Upper lobe of left lung (tissue), 6 donors: ENCODE measurements around the gene RNASE8. TPM values are rescaled to one million over a fixed set of nuclear protein-coding genes. Genes with fewer than 3 reads are reported as not detected.

Experiments used
- ATAC-seq, 2 donors: fragments of 200-7000 bp; cut with Tn5 transposase; one replicate each; pipeline ENCODE4 v1.9.1; 2022; ENCODE audit warnings: mild to moderate bottlenecking in 2 of 2, moderate library complexity in 2 of 2; ENCODE audit not compliant: low FRiP score in 2 of 2
- DNase-seq, 2 donors: peaks; one replicate each; pipeline ENCODE4 v3.0.0-alpha.2; 2019 to 2020
- H3K27ac ChIP-seq, 4 donors: fragments of 200-600 bp; sonication (generic); one replicate each; pipeline ENCODE4 v1.5.1; 2016 to 2019
- H3K27me3 ChIP-seq, 4 donors: fragments of 200-600 bp; sonication (generic); one replicate each; pipeline ENCODE4 v1.5.1; 2017 to 2019
- H3K36me3 ChIP-seq, 4 donors: fragments of 200-600 bp; sonication (generic); one replicate each; pipeline ENCODE4 v1.5.1; 2016 to 2019
- H3K4me1 ChIP-seq, 4 donors: fragments of 200-600 bp; sonication (generic); one replicate each; pipeline ENCODE4 v1.5.1; 2018 to 2019
- H3K4me3 ChIP-seq, 4 donors: fragments of 200-600 bp; sonication (generic); one replicate each; pipeline ENCODE4 v1.5.1; 2017 to 2019; ENCODE audit warnings: mild to moderate bottlenecking in 2 of 4, moderate library complexity in 1 of 4
- H3K9me3 ChIP-seq, 4 donors: fragments of 200-600 bp; sonication (generic); one replicate each; pipeline ENCODE4 v1.5.1; 2018 to 2019
- EP300 ChIP-seq, 4 donors: sonication (generic); formaldehyde crosslinking; IDR thresholded peaks; one replicate each; pipeline ENCODE4 v1.5.1; 2017; ENCODE audit warnings: antibody characterized with exemption in 4 of 4, control low read depth in 2 of 4
- POLR2A ChIP-seq, 4 donors: fragments of 450-650 bp; IDR thresholded peaks; one replicate each; pipeline ENCODE4 v1.5.1; 2016 to 2017; ENCODE audit warnings: antibody characterized with exemption in 4 of 4, mild to moderate bottlenecking in 2 of 4
- POLR2AphosphoS5 ChIP-seq, 2 donors: sonication (generic); formaldehyde crosslinking; IDR thresholded peaks; one replicate each; pipeline ENCODE4 v1.5.1; 2017; ENCODE audit warnings: antibody characterized with exemption in 2 of 2
- WGBS, 2 donors: methylation state at CpG; one replicate each; pipeline ENCODE4 v1.1.5; 2017 to 2018; 5-methylcytosine and 5-hydroxymethylcytosine counted together
- total RNA-seq, 6 donors: library from RNA; depleted of rRNA in 4 of 6; stranded (reverse); fragments of >200 nt in 4 of 6; gene quantifications; one replicate each; pipeline versions ENCODE4 v1.1.0 to v1.2.1, GENCODE V29; 2016 to 2021
- TF ChIP-seq, protein P1 (sequence below), 6 experiments: fragments of 450-650 bp in 4 of 6; fragments of 200-600 bp in 2 of 6; sonication (generic) in 2 of 6; IDR thresholded peaks; one replicate each; pipeline ENCODE4 v1.5.1; 2016 to 2019; ENCODE audit warnings: antibody characterized with exemption in 6 of 6
- donor health status: DM: no; HTN: no; CAD: no; lungs with moderate emphysema.
- donor health status: DM: no; HTN: yes; CAD: no; lungs with severe emphysema.

The RNASE8 gene
- total RNA-seq, 6 donors from 2014 or later: not detected

DNA sequence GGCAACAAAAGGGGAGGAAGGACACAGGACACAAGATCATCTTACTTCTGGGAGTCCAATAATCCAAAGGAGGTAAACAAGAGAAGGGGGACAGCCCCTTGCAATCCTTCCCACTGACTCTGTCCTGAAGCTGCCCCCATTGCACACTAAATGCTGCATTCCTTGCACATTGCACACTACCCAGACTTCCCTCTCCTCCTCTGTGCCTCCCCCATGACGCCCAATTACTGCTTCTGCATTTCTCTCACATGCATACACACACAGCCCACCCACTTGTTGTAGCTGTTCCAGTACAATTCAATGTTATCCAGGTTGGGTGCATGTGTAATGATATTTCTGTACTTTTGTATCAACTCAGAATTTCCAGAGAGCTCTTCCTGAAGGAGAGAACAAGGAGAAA, 38.3 kb upstream of the RNASE8 start:
- TF ChIP-seq, protein P1, sequence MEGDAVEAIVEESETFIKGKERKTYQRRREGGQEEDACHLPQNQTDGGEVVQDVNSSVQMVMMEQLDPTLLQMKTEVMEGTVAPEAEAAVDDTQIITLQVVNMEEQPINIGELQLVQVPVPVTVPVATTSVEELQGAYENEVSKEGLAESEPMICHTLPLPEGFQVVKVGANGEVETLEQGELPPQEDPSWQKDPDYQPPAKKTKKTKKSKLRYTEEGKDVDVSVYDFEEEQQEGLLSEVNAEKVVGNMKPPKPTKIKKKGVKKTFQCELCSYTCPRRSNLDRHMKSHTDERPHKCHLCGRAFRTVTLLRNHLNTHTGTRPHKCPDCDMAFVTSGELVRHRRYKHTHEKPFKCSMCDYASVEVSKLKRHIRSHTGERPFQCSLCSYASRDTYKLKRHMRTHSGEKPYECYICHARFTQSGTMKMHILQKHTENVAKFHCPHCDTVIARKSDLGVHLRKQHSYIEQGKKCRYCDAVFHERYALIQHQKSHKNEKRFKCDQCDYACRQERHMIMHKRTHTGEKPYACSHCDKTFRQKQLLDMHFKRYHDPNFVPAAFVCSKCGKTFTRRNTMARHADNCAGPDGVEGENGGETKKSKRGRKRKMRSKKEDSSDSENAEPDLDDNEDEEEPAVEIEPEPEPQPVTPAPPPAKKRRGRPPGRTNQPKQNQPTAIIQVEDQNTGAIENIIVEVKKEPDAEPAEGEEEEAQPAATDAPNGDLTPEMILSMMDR (IDR thresholded peaks at IDR 0.05): no peak
- TF ChIP-seq POLR2A (IDR thresholded peaks at IDR 0.05) (no peak), EP300 (IDR thresholded peaks at IDR 0.05) (no peak), POLR2AphosphoS5 (IDR thresholded peaks at IDR 0.05) (no peak)
- Histone ChIP-seq H3K27ac (no peak overlapping the region), H3K27me3 (no peaks in the 10 kb centered on the region), H3K4me1 (peaks cover 18 to 24% (median 20%) of the 10 kb centered on the region in 4 donors), H3K9me3 (no peaks in the 10 kb centered on the region), H3K4me3 (no peak overlapping the region), H3K36me3 (peaks cover 6 to 54% (median 17%) of the 10 kb centered on the region in 4 donors)
- DNase-seq (no peak), ATAC-seq (no peak)
- WGBS, 2 donors: 65 to 78% methylated on average over 1 of the region's 1 CpG

DNA sequence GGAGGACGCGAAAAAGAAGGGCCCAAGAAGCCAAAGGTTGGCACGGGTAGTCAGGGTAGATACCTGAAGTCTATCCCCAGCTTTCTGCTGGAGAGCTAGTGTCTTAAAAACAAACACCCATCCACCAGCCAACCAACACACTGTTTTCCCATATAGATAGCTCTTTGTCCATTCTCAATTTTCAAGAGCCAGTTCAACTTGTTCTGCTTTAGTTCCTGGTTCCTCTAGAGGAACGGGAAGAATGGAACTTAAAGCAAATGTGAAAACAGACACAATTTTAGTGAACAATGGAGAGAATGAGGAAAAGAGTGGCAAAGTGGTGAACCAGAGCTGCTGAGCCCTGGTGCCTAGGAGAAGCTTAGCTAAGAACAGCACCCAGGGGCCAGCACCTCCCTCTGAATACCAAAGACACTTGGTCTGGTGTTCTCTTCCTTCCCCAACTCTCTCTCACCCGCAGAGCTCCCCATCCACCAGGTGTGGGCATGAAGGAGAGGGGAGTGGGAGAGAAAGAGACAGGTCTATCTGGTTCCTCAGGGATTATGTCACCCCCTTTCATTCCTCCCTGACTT, 36.6 kb upstream of the RNASE8 start:
- peaks cover 23 to 29% (median 28%) of the 10 kb centered on the region in 4 donors for H3K4me1 ChIP-seq
- peak overlapping the region in 2 of 4 donors; percentile 7 to 38 for H3K27ac ChIP-seq
- peaks cover 0 to 8% (median 1%) of the 10 kb centered on the region in 4 donors for H3K27me3 ChIP-seq
- WGBS, 2 donors: 85 to 92% methylated on average over 5 of the region's 5 CpGs
- ATAC-seq (no peak), DNase-seq (no peak)
- H3K4me3 ChIP-seq: no peak overlapping the region
- peaks cover 6 to 54% (median 17%) of the 10 kb centered on the region in 4 donors for H3K36me3 ChIP-seq
- H3K9me3 ChIP-seq: no peaks in the 10 kb centered on the region
- TF ChIP-seq, protein P1 (IDR thresholded peaks at IDR 0.05): no peak
- no peak for TF ChIP-seq EP300 (IDR thresholded peaks at IDR 0.05)

DNA sequence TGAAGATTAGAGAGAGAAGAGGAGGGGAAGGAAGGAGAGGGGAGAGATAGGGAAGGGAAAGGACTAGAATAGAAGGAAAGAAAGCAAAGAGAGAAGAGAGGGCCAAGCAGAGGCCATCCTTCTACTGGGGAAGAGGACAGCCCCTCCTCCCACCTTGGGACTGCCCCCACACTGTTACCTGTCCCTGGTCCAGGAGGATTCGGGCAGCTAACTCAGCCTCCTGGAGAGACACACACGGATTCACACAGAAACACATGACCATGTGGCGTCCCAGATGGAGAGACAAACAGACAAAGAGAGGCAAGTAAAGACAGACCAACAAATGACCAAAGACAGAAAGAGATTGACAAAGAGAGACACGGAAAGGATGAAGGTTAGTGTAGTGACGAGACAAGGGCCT, 34.9 kb upstream of the RNASE8 start:
- Histone ChIP-seq H3K4me3 (peak overlapping the region in 2 of 4 donors; percentile 60 to 78), H3K36me3 (peaks cover 4 to 43% (median 12%) of the 10 kb centered on the region in 4 donors), H3K27me3 (peaks cover 0 to 8% (median 1%) of the 10 kb centered on the region in 4 donors), H3K4me1 (peaks cover 29 to 36% (median 30%) of the 10 kb centered on the region in 4 donors), H3K9me3 (no peaks in the 10 kb centered on the region), H3K27ac (peak overlapping the region in 3 of 4 donors; percentile 87 to 93 (median 89))
- ATAC-seq (no peak), DNase-seq (no peak)
- 80 to 81% methylated on average over 5 of the region's 5 CpGs for WGBS, 2 donors
- TF ChIP-seq POLR2A (IDR thresholded peaks at IDR 0.05): no peak
- TF ChIP-seq EP300 (IDR thresholded peaks at IDR 0.05): no peak
- TF ChIP-seq, protein P1 (IDR thresholded peaks at IDR 0.05): no peak
- no peak for TF ChIP-seq POLR2AphosphoS5 (IDR thresholded peaks at IDR 0.05)

DNA sequence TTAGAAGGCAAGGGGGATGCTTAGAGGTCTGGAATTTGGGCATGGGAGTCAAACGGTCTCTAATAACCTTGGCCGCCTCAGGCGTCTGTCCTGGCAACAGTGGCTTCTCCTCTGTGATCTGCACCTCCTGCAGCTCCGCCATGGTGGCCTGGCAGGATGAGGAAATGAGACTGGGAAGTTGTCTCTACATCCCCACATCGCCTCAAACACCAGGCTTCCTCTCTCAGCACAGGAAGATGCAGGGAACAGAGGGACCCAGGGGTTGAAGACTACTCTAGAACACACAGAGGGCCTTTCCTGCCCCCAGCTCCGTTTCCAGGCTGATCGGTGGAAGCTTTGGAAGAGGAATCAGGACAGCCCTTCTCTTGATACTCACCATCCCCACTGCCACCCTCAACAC, 34.4 kb upstream of the RNASE8 start:
- TF ChIP-seq POLR2AphosphoS5 (IDR thresholded peaks at IDR 0.05) (peak in 1 of 2 donors; percentile 14), POLR2A (IDR thresholded peaks at IDR 0.05) (no peak), EP300 (IDR thresholded peaks at IDR 0.05) (no peak)
- TF ChIP-seq, protein P1 (IDR thresholded peaks at IDR 0.05): no peak
- WGBS, 2 donors: 26 to 56% methylated on average over 6 to 7 of the region's 7 CpGs
- Histone ChIP-seq H3K4me1 (peaks cover 29 to 36% (median 30%) of the 10 kb centered on the region in 4 donors), H3K27ac (peak overlapping the region; percentile 80 to 93 (median 88)), H3K27me3 (peaks cover 0 to 8% (median 1%) of the 10 kb centered on the region in 4 donors), H3K9me3 (no peaks in the 10 kb centered on the region), H3K4me3 (peak overlapping the region in 3 of 4 donors; percentile 60 to 78 (median 74)), H3K36me3 (peaks cover 3 to 38% (median 9%) of the 10 kb centered on the region in 4 donors)
- no peak for DNase-seq
- ATAC-seq: no peak
